Activated gamma-delta T cell treated with Interleukin-2 at 50 U/mL for 16 hours (primary cell): ENCODE results near the gene KRTAP10-1.
"Not testable (repeated sequence)": the region's sequence is repeated elsewhere in the genome, so short reads cannot be mapped to it uniquely, and the experiment has no call there.

Experiments used
- DNase-seq: peaks from one replicate; pipeline ENCODE4 v3.0.0-alpha.2; 2020

The KRTAP10-1 gene

GRCh38 chr21:44539991-44540666 lies at the start of gene KRTAP10-1:
Gene KRTAP10-1 (minus strand): TSS chr21:44540195. CDS start chr21:44540150, 45 bp downstream.
- DNase-seq = no peak

- DNase-seq = no peak
Observed at GRCh38 chr21:44589094-44589493, 49.1 kb upstream of the KRTAP10-1 start.

- no peak for DNase-seq
Observed at GRCh38 chr21:44585892-44586291, 45.9 kb upstream of the KRTAP10-1 start.

- no peak for DNase-seq
Observed at GRCh38 chr21:44583800-44584147, 43.8 kb upstream of the KRTAP10-1 start.

- no peak for DNase-seq
Observed at GRCh38 chr21:44583089-44583799, 43.2 kb upstream of the KRTAP10-1 start.

GRCh38 chr21:44582055-44582454 lies 42.1 kb upstream of the KRTAP10-1 start:
- no peak for DNase-seq

GRCh38 chr21:44581158-44581557 lies 41.2 kb upstream of the KRTAP10-1 start:
- no peak for DNase-seq

- DNase-seq = not testable (repeated sequence)
Observed at GRCh38 chr21:44580231-44580821, 40.3 kb upstream of the KRTAP10-1 start, which contains the start of gene KRTAP10-5. Gene KRTAP10-5 (minus strand): TSS chr21:44580604. CDS start chr21:44580578, 26 bp downstream.

- no peak for DNase-seq
Observed at GRCh38 chr21:44579833-44580144, 39.8 kb upstream of the KRTAP10-1 start.

GRCh38 chr21:44579056-44579832 lies 39.2 kb upstream of the KRTAP10-1 start:
- no peak for DNase-seq

- DNase-seq = no peak
Observed at GRCh38 chr21:44578371-44579055, 38.5 kb upstream of the KRTAP10-1 start.

- no peak for DNase-seq
Observed at GRCh38 chr21:44576025-44576420, 36.0 kb upstream of the KRTAP10-1 start.

GRCh38 chr21:44575307-44576024 lies 35.5 kb upstream of the KRTAP10-1 start:
- no peak for DNase-seq

GRCh38 chr21:44574457-44575306 lies 34.7 kb upstream of the KRTAP10-1 start:
- no peak for DNase-seq

GRCh38 chr21:44573630-44574456 lies 33.8 kb upstream of the KRTAP10-1 start, which contains the start of gene KRTAP10-4:
Gene KRTAP10-4 (plus strand): TSS chr21:44573729. CDS start chr21:44573759, 30 bp downstream.
- not testable (repeated sequence) for DNase-seq

- DNase-seq = no peak
Observed at GRCh38 chr21:44572959-44573583, 33.1 kb upstream of the KRTAP10-1 start.

- DNase-seq = no peak
Observed at GRCh38 chr21:44571844-44572782, 32.1 kb upstream of the KRTAP10-1 start.

- no peak for DNase-seq
Observed at GRCh38 chr21:44571296-44571695, 31.3 kb upstream of the KRTAP10-1 start.
